Measurements from ENCODE around the gene PLA2G4A. TPM values are rescaled to one million over a fixed set of nuclear protein-coding genes. Genes with fewer than 3 reads are reported as not detected.

Gene PLA2G4A
- total and polyA plus RNA-seq, 2 experiments from 2014 or later: 1.6 to 2.9 TPM

GRCh38 chr1:186806477-186806876 is 22.3 kb upstream of the PLA2G4A start:
- Histone ChIP-seq H3K79me2 (ENCODE audit: insufficient read depth) (no peaks in the 10 kb centered on the region), H3K9me3 (ENCODE audit: low read depth) (no peaks in the 10 kb centered on the region), H3K27me3 (replicated peaks; ENCODE audit: insufficient read depth) (no peaks in the 10 kb centered on the region), H3K4me2 (ENCODE audit: unreplicated experiment) (no peak overlapping the region), H3K36me3 (ENCODE audit: low read depth) (no peaks in the 10 kb centered on the region), H3K4me3 (no peak overlapping the region), H3K4me1 (ENCODE audit: insufficient read depth) (no peaks in the 10 kb centered on the region), H3K9ac (no peak overlapping the region), H2AFZ (no peak overlapping the region), H3F3A (ENCODE audit: insufficient read depth) (no peaks in the 10 kb centered on the region), H3K9me2 (ENCODE audit: insufficient read depth) (no peaks in the 10 kb centered on the region), H4K20me1 (ENCODE audit: insufficient read depth) (no peaks in the 10 kb centered on the region), H3K27ac (no peak overlapping the region)
- in situ Hi-C loops (cut with MboI): no loop called here
- no peak for TF ChIP-seq EZH2 (IDR thresholded peaks at IDR 0.05; ENCODE audit: insufficient read depth, poor library complexity, severe bottlenecking)
- TF ChIP-seq EZH2phosphoT487 (IDR thresholded peaks at IDR 0.05; ENCODE audit: insufficient read depth, low read depth): no peak
- 33 to 45% methylated on average over 3 of the region's 3 CpGs for WGBS, 2 experiments (ENCODE audit: low coverage in 1 of 2, low lambda C conversion rate in 2 of 2, missing lambda C conversion rate in 2 of 2)
- DNase-seq: peak; percentile 26

- H3K4me2 ChIP-seq (ENCODE audit: unreplicated experiment): no peak overlapping the region
- H3K27me3 ChIP-seq (replicated peaks; ENCODE audit: insufficient read depth): no peaks in the 10 kb centered on the region
- DNase-seq: no peak
- no peaks in the 10 kb centered on the region for H3K9me2 ChIP-seq (ENCODE audit: insufficient read depth)
- no peak overlapping the region for H2AFZ ChIP-seq
- WGBS, 2 experiments (ENCODE audit: low coverage in 1 of 2, low lambda C conversion rate in 2 of 2, missing lambda C conversion rate in 2 of 2): 91 to 94% methylated on average over 4 of the region's 4 CpGs
- H3F3A ChIP-seq (ENCODE audit: insufficient read depth): no peaks in the 10 kb centered on the region
- H3K27ac ChIP-seq: no peak overlapping the region
- TF ChIP-seq EZH2phosphoT487 (IDR thresholded peaks at IDR 0.05; ENCODE audit: insufficient read depth, low read depth): no peak
- TF ChIP-seq EZH2 (IDR thresholded peaks at IDR 0.05; ENCODE audit: insufficient read depth, poor library complexity, severe bottlenecking): no peak
- no peaks in the 10 kb centered on the region for H3K4me1 ChIP-seq (ENCODE audit: insufficient read depth)
- no peaks in the 10 kb centered on the region for H3K36me3 ChIP-seq (ENCODE audit: low read depth)
- H3K79me2 ChIP-seq (ENCODE audit: insufficient read depth): no peaks in the 10 kb centered on the region
- in situ Hi-C loops (cut with MboI): no loop called here
- no peak overlapping the region for H3K4me3 ChIP-seq
- H4K20me1 ChIP-seq (ENCODE audit: insufficient read depth): no peaks in the 10 kb centered on the region
- no peak overlapping the region for H3K9ac ChIP-seq
- H3K9me3 ChIP-seq (ENCODE audit: low read depth): no peaks in the 10 kb centered on the region
These were observed 21.6 kb upstream of the PLA2G4A start for GRCh38 chr1:186807163-186807562.

- Histone ChIP-seq H3K9me3 (ENCODE audit: low read depth) (no peaks in the 10 kb centered on the region), H3F3A (ENCODE audit: insufficient read depth) (no peaks in the 10 kb centered on the region), H3K4me1 (ENCODE audit: insufficient read depth) (no peaks in the 10 kb centered on the region; the same call in none of the 2 replicates), H3K79me2 (ENCODE audit: insufficient read depth) (no peaks in the 10 kb centered on the region), H3K27me3 (replicated peaks; ENCODE audit: insufficient read depth) (no peaks in the 10 kb centered on the region), H3K27ac (peak overlapping the region; percentile 28), H2AFZ (no peak overlapping the region), H3K36me3 (ENCODE audit: low read depth) (no peaks in the 10 kb centered on the region), H3K4me3 (no peak overlapping the region), H3K4me2 (ENCODE audit: unreplicated experiment) (no peak overlapping the region), H4K20me1 (ENCODE audit: insufficient read depth) (no peaks in the 10 kb centered on the region), H3K9ac (no peak overlapping the region), H3K9me2 (ENCODE audit: insufficient read depth) (no peaks in the 10 kb centered on the region)
- DNase-seq: no peak
- in situ Hi-C loops (cut with MboI): no loop called here
- WGBS, 2 experiments (ENCODE audit: low coverage in 1 of 2, low lambda C conversion rate in 2 of 2, missing lambda C conversion rate in 2 of 2): 86 to 93% methylated on average over 1 of the region's 1 CpG
- no peak for TF ChIP-seq EZH2 (IDR thresholded peaks at IDR 0.05; ENCODE audit: insufficient read depth, poor library complexity, severe bottlenecking)
These were observed 16.9 kb upstream of the PLA2G4A start for GRCh38 chr1:186811892-186812291.

- Histone ChIP-seq H3K27me3 (replicated peaks; ENCODE audit: insufficient read depth) (no peaks in the 10 kb centered on the region), H3K79me2 (ENCODE audit: insufficient read depth) (no peaks in the 10 kb centered on the region), H3K9me3 (ENCODE audit: low read depth) (no peaks in the 10 kb centered on the region), H2AFZ (peak overlapping the region; percentile 48), H4K20me1 (ENCODE audit: insufficient read depth) (no peaks in the 10 kb centered on the region), H3K36me3 (ENCODE audit: low read depth) (no peaks in the 10 kb centered on the region), H3K9ac (0 out of 2 replicates have a peak overlapping the region, but pooled peaks have one; percentile 1), H3K27ac (peak overlapping the region; percentile 28), H3F3A (ENCODE audit: insufficient read depth) (no peaks in the 10 kb centered on the region), H3K4me2 (ENCODE audit: unreplicated experiment) (no peak overlapping the region), H3K9me2 (ENCODE audit: insufficient read depth) (no peaks in the 10 kb centered on the region), H3K4me1 (ENCODE audit: insufficient read depth) (no peaks in the 10 kb centered on the region; the same call in none of the 2 replicates), H3K4me3 (peak overlapping the region; percentile 3; the same call in 1 of the 2 replicates)
- in situ Hi-C loops (cut with MboI): no loop called here
- TF ChIP-seq EZH2phosphoT487 (IDR thresholded peaks at IDR 0.05; ENCODE audit: insufficient read depth, low read depth) (no peak), EZH2 (IDR thresholded peaks at IDR 0.05; ENCODE audit: insufficient read depth, poor library complexity, severe bottlenecking) (no peak)
- DNase-seq: peak; percentile 69
- 34 to 40% methylated on average over 4 of the region's 4 CpGs for WGBS, 2 experiments (ENCODE audit: low coverage in 1 of 2, low lambda C conversion rate in 2 of 2, missing lambda C conversion rate in 2 of 2)
These were observed 16.2 kb upstream of the PLA2G4A start for GRCh38 chr1:186812570-186812969.

GRCh38 chr1:186813420-186813819 is 15.3 kb upstream of the PLA2G4A start:
- peak; percentile 8 for DNase-seq
- WGBS, 2 experiments (ENCODE audit: low coverage in 1 of 2, low lambda C conversion rate in 2 of 2, missing lambda C conversion rate in 2 of 2): 66 to 70% methylated on average over 2 of the region's 2 CpGs
- H3K27ac ChIP-seq: no peak overlapping the region

More at GRCh38 chr1:186813420-186813819, 15.3 kb upstream of the PLA2G4A start:
- no peak overlapping the region for H3K4me3 ChIP-seq
- TF ChIP-seq EZH2 (IDR thresholded peaks at IDR 0.05; ENCODE audit: insufficient read depth, poor library complexity, severe bottlenecking): no peak
- no peak for TF ChIP-seq EZH2phosphoT487 (IDR thresholded peaks at IDR 0.05; ENCODE audit: insufficient read depth, low read depth)
- no peaks in the 10 kb centered on the region for H3K9me2 ChIP-seq (ENCODE audit: insufficient read depth)
- in situ Hi-C loops (cut with MboI): no loop called here
- H3K9ac ChIP-seq: no peak overlapping the region
- no peak overlapping the region for H2AFZ ChIP-seq
- H3K27me3 ChIP-seq (replicated peaks; ENCODE audit: insufficient read depth): no peaks in the 10 kb centered on the region
- H3K36me3 ChIP-seq (ENCODE audit: low read depth): no peaks in the 10 kb centered on the region
- H4K20me1 ChIP-seq (ENCODE audit: insufficient read depth): no peaks in the 10 kb centered on the region
- H3K79me2 ChIP-seq (ENCODE audit: insufficient read depth): no peaks in the 10 kb centered on the region
- no peaks in the 10 kb centered on the region for H3K9me3 ChIP-seq (ENCODE audit: low read depth)
- H3K4me2 ChIP-seq (ENCODE audit: unreplicated experiment): no peak overlapping the region
- H3K4me1 ChIP-seq (ENCODE audit: insufficient read depth): no peaks in the 10 kb centered on the region; the same call in none of the 2 replicates
- H3F3A ChIP-seq (ENCODE audit: insufficient read depth): no peaks in the 10 kb centered on the region
